NOMO-1 treated with dmso at 0.1 percent for 144 hours (cell line): ENCODE results near the gene SLC27A5.
"Not testable (repeated sequence)": the region's sequence is repeated elsewhere in the genome, so short reads cannot be mapped to it uniquely, and the experiment has no call there.

Source experiments
- DNase-seq: peaks from one replicate; lab custom pipeline; 2025; ENCODE audit not compliant: unreplicated experiment; lab: John Stamatoyannopoulos, UW

Gene SLC27A5

GRCh38 chr19:58551123-58551497 lies 39.3 kb upstream of the SLC27A5 start:
- no peak for DNase-seq

- no peak for DNase-seq
These were observed 38.8 kb upstream of the SLC27A5 start for GRCh38 chr19:58550362-58551122.

DNA sequence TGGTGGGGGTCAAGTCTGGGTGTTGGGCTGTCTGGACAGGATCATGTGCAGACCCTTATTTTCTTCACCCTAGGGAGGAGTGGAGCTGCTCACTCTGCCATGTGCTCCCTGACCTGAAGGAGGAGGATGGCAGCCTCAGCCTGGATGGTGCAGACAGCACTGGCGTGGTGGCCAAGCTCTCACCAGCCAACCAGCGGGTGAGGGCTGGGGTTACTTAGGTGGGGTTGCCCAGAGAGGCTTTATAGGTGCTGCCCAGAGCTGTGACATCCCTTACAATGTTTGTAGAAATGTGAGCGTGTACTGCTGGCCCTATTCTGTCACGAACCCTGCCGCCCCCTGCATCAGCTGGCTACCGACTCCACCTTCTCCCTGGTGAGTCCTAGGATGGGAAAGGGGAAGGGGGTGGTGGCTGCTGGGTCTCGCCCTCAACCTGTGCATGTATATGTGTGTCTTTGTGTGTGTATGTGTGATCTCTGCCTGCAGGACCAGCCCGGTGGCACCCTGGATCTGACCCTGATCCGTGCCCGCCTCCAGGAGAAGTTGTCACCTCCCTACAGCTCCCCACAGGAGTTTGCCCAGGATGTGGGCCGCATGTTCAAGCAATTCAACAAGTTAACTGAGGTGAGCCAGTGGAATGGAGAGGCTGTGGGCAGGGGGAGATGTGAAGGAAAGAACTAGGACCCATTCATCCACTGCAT lies 38.0 kb upstream of the SLC27A5 start:
- DNase-seq, result no peak

- no peak for DNase-seq
These were observed 37.3 kb upstream of the SLC27A5 start for GRCh38 chr19:58548859-58549663.

GRCh38 chr19:58547323-58548312 lies 35.8 kb upstream of the SLC27A5 start:
- no peak for DNase-seq

DNA sequence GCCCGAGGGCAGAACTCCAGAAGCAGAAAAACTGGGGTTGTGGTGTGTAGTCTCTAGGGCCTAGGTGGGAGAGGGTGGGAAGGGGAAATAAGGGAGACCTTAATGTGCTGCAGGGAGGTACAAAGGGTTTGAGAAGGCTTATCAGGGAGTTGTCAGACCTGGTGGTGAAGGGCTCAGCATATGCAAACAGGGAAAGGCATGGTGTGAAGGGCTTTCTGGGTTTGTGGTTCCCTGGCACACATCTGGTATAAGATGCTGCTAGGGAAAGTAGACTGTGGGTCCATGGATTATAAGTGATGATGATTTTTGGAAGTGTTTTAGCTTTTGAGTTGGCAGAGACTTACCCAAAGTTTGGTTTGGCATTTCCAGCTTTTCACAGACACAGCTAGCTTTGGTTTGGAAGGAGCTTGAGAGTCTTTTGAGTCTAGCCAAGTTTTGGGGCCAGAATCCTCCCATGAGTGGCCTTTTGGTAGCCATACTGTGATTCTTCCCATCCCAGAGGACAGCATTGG lies 34.3 kb upstream of the SLC27A5 start:
- no peak for DNase-seq

GRCh38 chr19:58545286-58546018 lies 33.7 kb upstream of the SLC27A5 start:
- DNase-seq, result no peak

DNA sequence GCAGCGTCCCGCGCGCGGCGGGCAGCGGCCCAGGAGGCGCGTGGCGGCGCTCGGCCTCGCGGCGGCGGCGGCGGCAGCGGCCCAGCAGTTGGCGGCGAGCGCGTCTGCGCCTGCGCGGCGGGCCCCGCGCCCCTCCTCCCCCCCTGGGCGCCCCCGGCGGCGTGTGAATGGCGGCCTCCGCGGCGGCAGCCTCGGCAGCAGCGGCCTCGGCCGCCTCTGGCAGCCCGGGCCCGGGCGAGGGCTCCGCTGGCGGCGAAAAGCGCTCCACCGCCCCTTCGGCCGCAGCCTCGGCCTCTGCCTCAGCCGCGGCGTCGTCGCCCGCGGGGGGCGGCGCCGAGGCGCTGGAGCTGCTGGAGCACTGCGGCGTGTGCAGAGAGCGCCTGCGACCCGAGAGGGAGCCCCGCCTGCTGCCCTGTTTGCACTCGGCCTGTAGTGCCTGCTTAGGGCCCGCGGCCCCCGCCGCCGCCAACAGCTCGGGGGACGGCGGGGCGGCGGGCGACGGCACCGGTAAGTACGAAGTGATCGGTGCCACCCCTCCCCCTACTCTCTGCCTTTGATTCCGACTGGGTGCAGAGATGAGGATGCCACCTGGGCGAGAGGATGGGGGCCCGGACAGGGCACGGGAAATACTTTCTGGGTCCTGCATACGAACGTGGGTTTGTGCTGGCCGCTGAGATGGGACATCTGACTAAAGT lies 32.9 kb upstream of the SLC27A5 start:
- no peak for DNase-seq

- DNase-seq, result no peak
These were observed 32.2 kb upstream of the SLC27A5 start, which contains the start of gene TRIM28 for GRCh38 chr19:58543826-58544590. TSS of gene TRIM28 (plus strand) at chr19:58544064. CDS start at chr19:58544758, 694 bp downstream.

- DNase-seq, result not testable (repeated sequence)
These were observed 31.0 kb upstream of the SLC27A5 start for GRCh38 chr19:58542641-58543372.

DNA sequence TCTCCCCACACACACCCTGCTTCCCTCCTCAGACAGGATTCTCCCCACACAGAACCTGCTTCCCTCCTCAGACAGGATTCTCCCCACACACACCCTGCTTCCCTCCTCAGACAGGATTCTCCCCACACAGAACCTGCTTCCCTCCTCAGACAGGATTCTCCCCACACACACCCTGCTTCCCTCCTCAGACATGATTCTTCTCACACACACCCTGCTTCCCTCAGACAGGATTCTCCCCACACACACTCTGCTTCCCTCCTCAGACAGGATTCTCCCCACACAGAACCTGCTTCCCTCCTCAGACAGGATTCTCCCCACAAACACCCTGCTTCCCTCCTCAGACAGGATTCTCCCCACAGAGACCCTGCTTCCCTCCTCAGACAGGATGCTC lies 27.4 kb upstream of the SLC27A5 start:
- not testable (repeated sequence) for DNase-seq

GRCh38 chr19:58538257-58539168 lies 26.7 kb upstream of the SLC27A5 start:
- DNase-seq, result peak; percentile 19

GRCh38 chr19:58536852-58537798 lies 25.3 kb upstream of the SLC27A5 start:
- no peak for DNase-seq

DNA sequence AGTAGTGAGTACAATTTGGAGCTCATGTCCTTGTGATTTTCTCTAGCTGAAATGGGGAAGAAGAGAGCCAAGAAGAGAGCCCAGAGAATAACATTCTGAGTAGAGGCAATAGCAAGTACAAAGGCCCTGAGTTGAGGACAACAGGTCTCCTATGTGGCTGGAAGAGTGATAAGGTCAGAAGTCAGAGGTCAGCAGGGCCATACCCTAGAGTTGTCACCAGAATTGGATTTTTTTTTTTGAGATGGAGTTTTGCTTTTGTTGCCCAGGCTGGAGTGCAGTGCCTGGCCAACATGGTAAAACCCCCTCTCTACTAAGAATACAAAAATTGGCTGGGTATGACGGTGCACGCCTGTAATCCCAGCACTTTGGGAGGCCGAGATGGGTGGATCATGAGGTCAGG lies 24.1 kb upstream of the SLC27A5 start:
- no peak for DNase-seq

GRCh38 chr19:58531034-58531840 lies 19.4 kb upstream of the SLC27A5 start:
- no peak for DNase-seq
